GM18526 (cell line): ENCODE data around the gene CD59.

Experiments used
- POLR2A ChIP-seq: IDR thresholded peaks from 3 replicates; pipeline ENCODE4 v1.6.1; 2011; ENCODE audit not compliant: insufficient read length; ENCODE audit errors: extremely low read depth

CD59 gene

GRCh38 chr11:33701302-33702230, 34.7 kb downstream of the CD59 start:
- TF ChIP-seq POLR2A, result no peak

- TF ChIP-seq POLR2A, result peak; percentile 40
These were observed 35.5 kb downstream of the CD59 start, which contains the start of gene C11orf91 for GRCh38 chr11:33700502-33701271. C11orf91 (minus strand) TSS chr11:33700826; CDS start chr11:33700740, 86 bp downstream.

DNA sequence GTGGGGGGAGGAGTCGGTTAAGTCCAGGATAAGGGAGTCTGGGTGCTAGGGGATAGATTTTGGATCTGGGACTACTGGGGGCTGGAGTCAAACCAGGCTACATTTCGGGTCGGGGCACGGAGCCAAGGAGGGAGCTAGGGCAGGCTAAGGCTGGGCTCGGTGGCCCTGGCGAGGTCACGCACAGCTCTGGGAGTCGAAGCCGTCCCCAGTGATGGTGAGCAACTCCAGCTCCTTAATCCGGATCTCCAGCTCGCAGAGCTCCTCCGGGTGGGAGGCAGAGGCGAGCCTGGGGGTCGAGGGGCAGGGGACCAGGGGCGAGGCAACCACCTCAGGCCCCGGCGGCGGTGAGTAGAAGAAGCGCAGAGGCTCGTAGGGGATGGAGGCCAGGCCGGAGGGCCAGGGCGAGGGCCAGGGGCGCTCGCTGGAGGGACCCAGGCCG, 36.1 kb downstream of the CD59 start:
- no peak for TF ChIP-seq POLR2A

DNA sequence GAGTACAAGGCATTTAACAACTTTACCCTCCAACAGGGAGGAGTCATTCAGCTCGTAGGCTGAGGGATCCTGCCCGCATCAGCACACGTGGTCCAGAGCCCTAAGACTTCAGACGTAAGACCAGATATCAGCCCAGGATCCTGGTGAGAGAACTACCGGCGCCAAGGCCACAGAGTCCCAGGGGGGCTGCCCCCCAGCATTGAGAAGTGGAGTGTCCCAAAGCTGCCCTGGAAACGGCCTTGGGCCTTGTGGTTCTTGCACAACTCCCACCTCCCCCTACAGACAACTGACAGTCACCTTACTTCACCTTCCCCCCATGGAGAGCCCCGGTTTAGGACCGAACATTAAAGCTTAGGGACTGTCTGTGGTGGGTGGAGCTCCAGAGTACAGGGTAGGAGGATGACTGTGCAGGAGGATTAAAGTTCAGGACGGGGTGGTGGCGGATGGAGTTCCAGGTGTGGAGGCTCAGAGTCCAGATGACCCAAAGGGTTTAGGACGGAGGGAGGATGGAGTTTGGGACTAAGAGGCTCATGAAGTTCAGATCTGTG, 36.6 kb downstream of the CD59 start:
- TF ChIP-seq POLR2A, result no peak

- no peak for TF ChIP-seq POLR2A
These were observed 37.3 kb downstream of the CD59 start for GRCh38 chr11:33698921-33699320.

DNA sequence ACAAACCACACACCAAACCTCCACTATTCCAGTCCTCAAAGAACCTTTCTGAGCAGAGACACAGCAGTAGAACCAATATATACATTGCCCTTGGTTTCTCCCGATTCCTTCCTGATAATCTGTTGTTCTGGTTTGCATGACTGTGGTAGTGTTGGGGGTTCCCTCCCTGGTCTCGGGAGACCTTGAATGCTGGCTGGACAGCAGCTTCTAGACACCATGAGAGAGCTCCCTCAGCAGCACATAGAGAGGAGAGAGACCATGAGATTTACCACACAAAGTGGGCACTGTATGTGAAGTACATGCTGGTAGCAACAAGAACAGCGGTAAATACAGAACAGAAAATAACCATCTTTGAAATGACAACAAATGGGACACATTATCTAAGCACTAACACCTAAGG, 38.2 kb downstream of the CD59 start:
- no peak for TF ChIP-seq POLR2A

DNA sequence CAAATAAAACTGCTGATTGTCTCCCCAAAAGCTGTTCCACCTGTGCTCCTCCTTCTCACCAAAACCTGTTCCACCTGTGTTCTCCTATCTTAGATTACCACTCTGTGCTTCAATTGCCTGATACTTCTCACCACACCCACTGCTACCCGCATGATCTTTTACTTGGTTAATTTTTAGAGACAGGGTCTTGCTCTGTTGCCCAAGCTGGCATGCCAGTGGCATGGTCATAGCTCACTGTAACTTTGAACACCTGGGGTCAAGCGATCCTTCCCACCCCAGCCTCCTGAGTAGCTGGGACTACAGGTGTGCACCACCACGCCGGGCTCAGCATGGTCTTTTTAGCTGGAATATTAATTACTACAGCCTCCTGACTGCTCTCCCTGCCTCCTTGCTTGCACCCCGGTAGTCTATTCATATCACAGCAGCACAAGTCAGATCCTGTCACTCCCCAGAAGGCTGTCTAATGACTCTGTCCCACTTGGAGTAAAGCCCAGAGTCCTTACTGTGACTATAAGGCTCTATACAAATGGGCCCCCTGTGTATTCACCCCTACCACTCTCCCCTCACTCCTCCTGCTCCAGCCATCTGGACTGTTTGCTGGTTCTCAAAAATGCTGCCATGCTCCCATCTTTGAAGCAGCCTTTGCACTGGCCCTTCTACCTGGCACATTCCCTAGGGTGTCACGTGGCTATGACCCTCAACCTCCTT, 39.1 kb downstream of the CD59 start:
- TF ChIP-seq POLR2A, result no peak

DNA sequence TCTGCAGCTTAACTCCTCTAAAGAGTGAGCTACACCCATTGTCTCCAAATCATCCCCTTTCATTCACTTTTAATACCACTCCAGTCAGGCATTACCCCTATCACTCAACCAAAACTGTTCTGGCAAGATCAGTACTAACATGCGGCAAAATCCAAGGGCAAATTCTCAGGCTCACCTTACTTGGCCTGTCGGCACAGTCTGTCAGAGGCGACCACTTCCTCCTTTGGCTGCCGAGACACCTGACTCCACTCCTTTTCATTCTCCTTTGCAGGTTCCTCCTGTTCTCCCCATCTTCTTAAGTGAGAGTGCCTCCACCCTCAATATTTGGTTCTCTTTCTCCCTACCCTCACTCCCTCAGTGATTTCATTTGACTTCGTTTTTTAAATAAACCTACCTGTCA, 39.8 kb downstream of the CD59 start:
- TF ChIP-seq POLR2A, result no peak

DNA sequence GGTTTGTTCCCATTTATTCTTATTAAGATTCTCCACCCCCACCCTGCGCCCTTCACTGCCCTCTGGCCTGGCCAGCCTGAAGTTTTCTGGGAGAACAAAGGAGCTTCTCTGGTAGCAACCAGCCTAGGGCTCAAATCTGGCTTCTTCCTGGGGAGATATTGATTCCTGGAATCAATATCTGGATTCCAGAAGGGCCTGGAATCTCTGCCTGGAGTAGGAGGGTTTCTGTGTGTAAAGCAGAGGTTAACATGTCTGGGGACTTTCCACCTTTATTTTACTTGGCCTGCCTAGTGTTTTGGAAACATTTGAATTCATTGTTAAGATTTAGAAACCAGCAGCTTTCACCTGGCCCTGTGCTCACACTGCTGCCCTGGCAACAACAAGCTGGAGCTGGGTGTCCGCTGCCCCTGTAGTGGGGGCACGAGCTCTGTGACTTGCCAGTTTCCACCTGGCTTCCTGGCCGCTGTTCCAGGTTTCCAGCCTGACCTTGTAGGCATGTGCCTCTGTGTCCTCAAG, 41.1 kb downstream of the CD59 start:
- no peak for TF ChIP-seq POLR2A

DNA sequence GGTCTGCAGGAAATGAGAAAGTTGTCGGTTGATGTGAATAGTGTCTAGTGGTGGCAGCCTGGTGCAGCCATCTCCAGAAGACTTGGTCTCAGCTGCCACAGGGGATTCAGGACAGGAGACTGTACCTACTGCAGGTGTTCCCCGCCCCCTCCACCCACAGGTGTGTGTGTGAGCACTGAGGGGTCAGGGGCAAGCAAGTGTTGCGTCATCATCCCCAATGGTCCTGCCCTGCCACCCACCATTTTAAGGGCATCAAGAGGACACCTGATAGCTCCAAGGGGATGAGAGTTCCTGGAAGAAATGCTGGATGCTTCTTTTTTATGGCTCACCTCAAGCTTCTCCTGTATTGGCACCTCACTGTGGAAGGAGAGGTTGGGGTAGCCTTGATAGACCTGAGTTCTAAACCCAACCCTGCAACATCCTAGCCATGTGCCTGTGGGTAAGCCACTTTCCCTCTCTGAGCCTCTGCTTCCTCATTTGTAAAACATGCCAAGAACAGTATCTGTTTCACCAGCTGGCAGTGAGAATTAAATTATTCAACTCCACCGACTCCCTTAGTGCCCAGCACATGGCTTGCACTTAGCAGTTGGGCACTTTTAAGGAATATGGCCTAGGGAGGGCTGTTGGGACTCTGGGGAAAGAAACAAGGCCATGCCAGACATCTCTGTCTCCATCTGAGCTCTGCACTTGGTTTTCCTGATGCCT, 41.7 kb downstream of the CD59 start:
- no peak for TF ChIP-seq POLR2A

GRCh38 chr11:33692541-33692940, 43.7 kb downstream of the CD59 start:
- TF ChIP-seq POLR2A, result no peak

GRCh38 chr11:33692013-33692504, 44.2 kb downstream of the CD59 start:
- no peak for TF ChIP-seq POLR2A

GRCh38 chr11:33691066-33691864, 45.0 kb downstream of the CD59 start:
- TF ChIP-seq POLR2A, result no peak
